Fibroblast of the aortic adventitia (primary cell): ENCODE data around the gene SLC2A10. TPM values are rescaled to one million over a fixed set of nuclear protein-coding genes. Genes with fewer than 3 reads are reported as not detected.

Experiments used
- DNase-seq: peaks from one replicate; pipeline ENCODE4 v3.0.0-alpha.2; 2010; ENCODE audit warnings: low read depth
- H3K4me3 ChIP-seq: 2 replicates; pipeline ENCODE4 v1.5.1; 2011; ENCODE audit warnings: low read depth, mild to moderate bottlenecking, control low read depth, low read length, moderate library complexity
- total RNA-seq: library from RNA; depleted of rRNA; stranded (reverse); fragments of >200 nt; gene quantifications from 2 replicates; pipeline ENCODE4 v1.2.3, GENCODE V29; 2012; ENCODE audit warnings: low replicate concordance
- TF ChIP-seq, protein P1 (sequence below): IDR thresholded peaks from 2 replicates; pipeline ENCODE4 v1.5.1; 2011; ENCODE audit warnings: mild to moderate bottlenecking, low read length, control low read depth, inconsistent platforms; ENCODE audit not compliant: insufficient read depth

SLC2A10 gene
- total RNA-seq, 1 donor: 43.4 TPM

DNA sequence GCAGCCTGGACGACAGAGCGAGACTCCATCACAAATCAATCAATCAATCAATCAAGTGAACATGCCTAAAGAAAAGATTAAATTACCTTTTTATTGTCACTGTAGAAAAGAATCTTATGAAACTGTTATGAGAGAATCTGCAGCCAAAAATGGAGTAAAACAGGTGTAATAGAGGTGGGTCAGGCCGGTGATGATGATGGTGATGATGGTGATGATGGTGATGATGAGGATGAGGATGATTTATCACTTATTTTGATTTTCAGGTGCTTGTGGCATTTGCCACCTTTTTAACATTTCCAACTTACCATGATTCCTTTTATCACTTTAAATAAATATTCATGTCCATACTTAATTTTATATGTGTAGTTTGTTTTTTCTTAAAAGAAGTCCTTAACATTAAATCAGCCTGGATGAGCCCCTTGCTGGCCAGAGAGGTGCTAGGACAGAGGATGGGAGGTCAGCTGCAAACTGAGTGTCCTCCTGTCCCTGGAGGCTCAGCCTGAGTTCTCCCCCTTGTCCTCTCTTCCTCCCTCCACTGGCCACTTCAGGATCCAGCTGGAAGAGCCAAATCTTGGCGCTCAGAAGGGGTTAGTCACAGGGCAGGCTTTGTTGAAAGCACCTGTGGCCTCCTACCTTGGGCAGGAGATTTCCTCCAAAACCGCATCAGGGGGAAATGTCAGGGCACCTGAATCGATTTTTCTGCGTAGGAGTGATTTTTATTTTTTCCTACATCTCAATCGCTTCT lies 32.6 kb downstream of the SLC2A10 start:
- DNase-seq: no peak

DNA sequence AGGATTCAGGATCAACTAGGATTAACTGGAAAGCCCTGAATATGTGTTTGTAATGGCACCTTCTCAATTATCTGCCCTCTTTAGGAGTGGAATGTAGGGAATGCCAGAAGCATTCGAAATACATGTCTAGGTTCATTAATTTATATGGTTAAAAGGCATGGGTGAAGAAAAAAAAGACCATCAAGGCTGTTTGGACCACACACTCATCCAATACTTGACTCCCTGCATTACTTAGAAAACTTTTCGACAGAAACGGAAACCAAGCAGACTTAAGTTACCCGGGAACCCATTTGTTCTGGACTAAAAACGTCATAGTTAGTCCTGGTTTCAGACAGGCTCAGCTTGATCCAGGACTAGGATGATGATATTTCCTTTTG lies 33.2 kb downstream of the SLC2A10 start:
- TF ChIP-seq, protein P1, sequence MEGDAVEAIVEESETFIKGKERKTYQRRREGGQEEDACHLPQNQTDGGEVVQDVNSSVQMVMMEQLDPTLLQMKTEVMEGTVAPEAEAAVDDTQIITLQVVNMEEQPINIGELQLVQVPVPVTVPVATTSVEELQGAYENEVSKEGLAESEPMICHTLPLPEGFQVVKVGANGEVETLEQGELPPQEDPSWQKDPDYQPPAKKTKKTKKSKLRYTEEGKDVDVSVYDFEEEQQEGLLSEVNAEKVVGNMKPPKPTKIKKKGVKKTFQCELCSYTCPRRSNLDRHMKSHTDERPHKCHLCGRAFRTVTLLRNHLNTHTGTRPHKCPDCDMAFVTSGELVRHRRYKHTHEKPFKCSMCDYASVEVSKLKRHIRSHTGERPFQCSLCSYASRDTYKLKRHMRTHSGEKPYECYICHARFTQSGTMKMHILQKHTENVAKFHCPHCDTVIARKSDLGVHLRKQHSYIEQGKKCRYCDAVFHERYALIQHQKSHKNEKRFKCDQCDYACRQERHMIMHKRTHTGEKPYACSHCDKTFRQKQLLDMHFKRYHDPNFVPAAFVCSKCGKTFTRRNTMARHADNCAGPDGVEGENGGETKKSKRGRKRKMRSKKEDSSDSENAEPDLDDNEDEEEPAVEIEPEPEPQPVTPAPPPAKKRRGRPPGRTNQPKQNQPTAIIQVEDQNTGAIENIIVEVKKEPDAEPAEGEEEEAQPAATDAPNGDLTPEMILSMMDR: no peak
- DNase-seq: no peak
- H3K4me3 ChIP-seq: no peak overlapping the region

More for the DNA sequence above, 32.6 kb downstream of the SLC2A10 start:
- TF ChIP-seq, protein P1: no peak
- H3K4me3 ChIP-seq: no peak overlapping the region

DNA sequence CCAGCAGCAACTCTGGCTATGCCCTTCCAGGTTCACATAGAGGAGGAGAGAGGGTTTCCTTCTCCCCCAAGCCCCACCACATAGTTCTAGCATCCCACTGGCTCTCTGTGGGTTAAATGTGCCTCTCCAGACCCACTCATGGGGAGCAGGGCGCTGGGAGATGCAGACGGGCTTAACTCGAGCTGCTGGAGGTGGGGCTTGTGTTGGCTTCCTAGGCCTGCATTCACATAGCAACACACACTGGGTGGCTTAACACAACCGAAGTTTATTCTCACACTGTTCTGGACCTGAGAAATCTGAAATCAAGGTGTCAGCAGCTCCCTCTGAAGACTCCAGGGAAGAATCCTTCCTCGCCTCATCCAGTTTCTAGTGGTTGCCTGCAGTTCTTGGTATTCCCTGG lies 33.6 kb downstream of the SLC2A10 start:
- TF ChIP-seq, protein P1: no peak

DNA sequence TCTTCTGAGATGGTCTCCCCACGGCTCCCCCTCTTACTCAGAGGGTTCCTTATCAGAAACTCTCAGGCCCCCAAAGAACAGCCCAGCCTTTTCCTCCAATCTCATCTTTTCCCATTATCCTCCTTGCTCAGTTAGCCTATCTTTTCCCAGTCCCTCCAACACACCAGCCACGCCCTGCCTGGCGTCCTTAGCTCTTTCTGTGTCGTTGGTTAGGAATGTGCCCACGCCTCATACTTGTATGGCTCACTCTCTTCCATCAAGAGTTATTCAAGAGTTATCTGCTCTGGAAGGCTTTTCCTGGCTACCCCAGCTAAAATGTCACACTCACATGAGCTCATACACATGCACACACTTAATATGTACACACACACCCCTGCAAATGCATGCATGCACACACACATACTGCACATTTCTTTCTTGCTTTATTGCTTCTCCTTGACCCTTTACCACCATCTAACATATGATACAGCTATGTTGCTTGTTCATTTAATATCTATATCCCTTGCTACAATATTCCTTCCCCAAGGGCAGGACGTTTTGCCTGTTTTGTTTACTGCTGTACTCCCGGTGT lies 37.6 kb downstream of the SLC2A10 start:
- TF ChIP-seq, protein P1: no peak
- DNase-seq: peak; percentile 69
- no peak overlapping the region for H3K4me3 ChIP-seq

More for the DNA sequence above, 33.6 kb downstream of the SLC2A10 start:
- no peak overlapping the region for H3K4me3 ChIP-seq
- DNase-seq: no peak

DNA sequence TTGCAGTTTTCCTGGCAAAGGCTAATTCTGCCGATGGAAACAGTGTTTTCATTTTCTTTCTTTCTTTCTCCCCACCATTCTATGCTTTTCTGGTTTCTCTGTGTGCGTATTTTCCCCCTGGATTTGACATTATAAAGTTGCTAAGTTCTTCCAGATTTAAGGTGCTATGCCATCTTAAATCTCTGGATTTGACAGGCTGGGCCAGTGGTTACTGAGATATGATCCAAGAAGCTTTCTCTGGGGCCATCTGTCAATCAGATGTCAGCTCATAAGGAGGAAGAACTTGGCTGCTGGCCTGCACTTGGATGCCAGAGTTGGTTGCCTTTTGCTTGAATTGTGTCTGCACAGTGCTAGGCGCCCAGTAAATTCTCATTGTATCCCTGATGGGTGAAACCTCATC lies 39.7 kb downstream of the SLC2A10 start:
- no peak for DNase-seq
- TF ChIP-seq, protein P1: no peak
- H3K4me3 ChIP-seq: no peak overlapping the region

DNA sequence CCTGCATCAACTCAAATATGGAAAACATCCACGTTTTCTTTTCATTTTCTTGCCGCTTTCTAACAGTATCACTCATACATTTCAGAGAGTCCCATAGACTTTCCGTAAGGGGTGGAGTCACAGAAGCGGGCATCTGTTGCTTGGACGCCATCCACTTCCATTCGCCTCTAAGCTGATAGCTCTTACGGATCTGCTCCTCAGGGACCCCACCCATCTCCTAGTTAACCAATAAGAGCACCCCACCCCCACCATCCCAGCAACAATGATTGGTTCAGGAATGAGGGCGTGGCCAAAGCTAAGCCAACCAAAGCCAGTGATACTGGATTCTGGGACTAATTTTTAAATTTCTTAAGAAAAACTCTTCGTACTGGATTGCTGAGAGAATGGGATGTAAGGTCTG lies 42.4 kb downstream of the SLC2A10 start:
- no peak overlapping the region for H3K4me3 ChIP-seq
- peak; percentile 45 for DNase-seq
- TF ChIP-seq, protein P1: no peak
